ENCODE results near the gene CSNK1G3. TPM values are rescaled to one million over a fixed set of nuclear protein-coding genes. Genes with fewer than 3 reads are reported as not detected.

Gene CSNK1G3
- total RNA-seq, 1 experiment from 2014 or later = 21.6 TPM

DNA sequence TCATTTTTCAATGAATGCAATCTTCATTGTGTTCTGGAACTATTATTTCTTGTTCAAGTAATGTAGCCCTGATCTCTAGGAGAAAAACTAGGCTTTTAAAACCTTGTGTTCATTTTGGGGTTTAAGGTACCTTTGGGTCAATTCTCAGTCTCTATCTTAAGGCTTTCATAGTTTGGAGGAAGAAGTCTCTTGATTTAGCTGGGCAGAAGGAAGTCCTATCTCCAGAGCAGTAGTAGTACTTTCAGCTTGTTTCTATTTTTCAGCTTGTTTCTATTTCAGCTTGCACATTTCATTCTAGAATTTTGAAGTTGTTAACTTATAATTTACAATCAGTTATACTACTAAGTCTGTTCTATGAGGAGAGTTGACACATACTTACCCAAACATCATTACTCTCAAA is 15.2 kb downstream of the CSNK1G3 start:
- intact Hi-C loops (cut with micrococcal nuclease) = no loop called here
- H3F3A ChIP-seq (ENCODE audit: low read length, unreplicated experiment) = no peaks in the 10 kb centered on the region
- no peak overlapping the region for H3K4me3 ChIP-seq (ENCODE audit: low read length)
- no TSS peak for BruUV-seq (replicated peaks)
- H3K9ac ChIP-seq (ENCODE audit: low read length) = no peak overlapping the region
- H3K79me2 ChIP-seq (ENCODE audit: low read length) = peaks cover 67% of the 10 kb centered on the region
- TF ChIP-seq EZH2phosphoT487 (IDR thresholded peaks at IDR 0.05; ENCODE audit: borderline replicate concordance, low read length) (no peak), EZH2 (IDR thresholded peaks at IDR 0.05; ENCODE audit: low read length, unreplicated experiment) (no peak)
- TF ChIP-seq, protein P1, sequence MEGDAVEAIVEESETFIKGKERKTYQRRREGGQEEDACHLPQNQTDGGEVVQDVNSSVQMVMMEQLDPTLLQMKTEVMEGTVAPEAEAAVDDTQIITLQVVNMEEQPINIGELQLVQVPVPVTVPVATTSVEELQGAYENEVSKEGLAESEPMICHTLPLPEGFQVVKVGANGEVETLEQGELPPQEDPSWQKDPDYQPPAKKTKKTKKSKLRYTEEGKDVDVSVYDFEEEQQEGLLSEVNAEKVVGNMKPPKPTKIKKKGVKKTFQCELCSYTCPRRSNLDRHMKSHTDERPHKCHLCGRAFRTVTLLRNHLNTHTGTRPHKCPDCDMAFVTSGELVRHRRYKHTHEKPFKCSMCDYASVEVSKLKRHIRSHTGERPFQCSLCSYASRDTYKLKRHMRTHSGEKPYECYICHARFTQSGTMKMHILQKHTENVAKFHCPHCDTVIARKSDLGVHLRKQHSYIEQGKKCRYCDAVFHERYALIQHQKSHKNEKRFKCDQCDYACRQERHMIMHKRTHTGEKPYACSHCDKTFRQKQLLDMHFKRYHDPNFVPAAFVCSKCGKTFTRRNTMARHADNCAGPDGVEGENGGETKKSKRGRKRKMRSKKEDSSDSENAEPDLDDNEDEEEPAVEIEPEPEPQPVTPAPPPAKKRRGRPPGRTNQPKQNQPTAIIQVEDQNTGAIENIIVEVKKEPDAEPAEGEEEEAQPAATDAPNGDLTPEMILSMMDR (conservative IDR thresholded peaks at IDR 0.05; ENCODE audit: low read depth, low read length) = no peak
- no peaks in the 10 kb centered on the region for H3K36me3 ChIP-seq (ENCODE audit: low read depth, low read length)
- H3K27ac ChIP-seq (ENCODE audit: low read length) = no peak overlapping the region
- H3K9me3 ChIP-seq (ENCODE audit: low read length) = no peaks in the 10 kb centered on the region
- H4K20me1 ChIP-seq (ENCODE audit: low read length) = no peaks in the 10 kb centered on the region
- H3K9me2 ChIP-seq (replicated peaks; ENCODE audit: low read length) = no peaks in the 10 kb centered on the region
- no peaks in the 10 kb centered on the region for H3K27me3 ChIP-seq (ENCODE audit: low read length)
- ChIA-PET POLR2A (ENCODE audit: unreplicated experiment) (no interaction called here), CTCF (no interaction called here)
- no peak overlapping the region for H3K4me2 ChIP-seq (ENCODE audit: low read length)
- no peaks in the 10 kb centered on the region for H3K4me1 ChIP-seq (ENCODE audit: insufficient read depth, low read length)
- DNase-seq = no peak
- no peak for ATAC-seq
- no peak overlapping the region for H2AFZ ChIP-seq (ENCODE audit: low read length)

DNA sequence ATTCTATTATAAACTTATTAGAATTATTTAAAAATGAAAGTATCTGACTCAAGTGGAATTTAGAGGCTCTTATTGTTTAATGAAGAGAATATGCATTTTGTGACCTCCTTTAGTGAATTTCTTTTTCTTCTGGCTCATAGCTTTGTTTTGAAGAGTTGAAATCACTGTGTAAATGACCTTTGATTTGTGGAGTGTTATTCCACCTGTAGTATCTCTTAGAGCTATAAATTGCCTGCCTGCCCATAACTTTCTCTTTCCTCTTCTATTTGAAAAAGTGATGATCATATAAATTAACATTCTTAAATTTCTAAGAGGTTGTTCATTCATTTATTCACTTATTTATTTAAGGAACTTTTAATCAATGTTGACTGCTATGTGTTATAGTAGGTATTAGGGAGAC is 16.1 kb downstream of the CSNK1G3 start:
- H3K4me1 ChIP-seq (ENCODE audit: insufficient read depth, low read length) = no peaks in the 10 kb centered on the region
- H3K4me3 ChIP-seq (ENCODE audit: low read length) = no peak overlapping the region
- no peak overlapping the region for H3K27ac ChIP-seq (ENCODE audit: low read length)
- no TSS peak for BruUV-seq (replicated peaks)
- POLR2A ChIA-PET (ENCODE audit: unreplicated experiment) = no interaction called here
- peaks cover 59% of the 10 kb centered on the region for H3K79me2 ChIP-seq (ENCODE audit: low read length)
- no peaks in the 10 kb centered on the region for H3F3A ChIP-seq (ENCODE audit: low read length, unreplicated experiment)
- TF ChIP-seq, protein P1 (conservative IDR thresholded peaks at IDR 0.05; ENCODE audit: low read depth, low read length) = no peak
- TF ChIP-seq EZH2phosphoT487 (IDR thresholded peaks at IDR 0.05; ENCODE audit: borderline replicate concordance, low read length) (no peak), EZH2 (IDR thresholded peaks at IDR 0.05; ENCODE audit: low read length, unreplicated experiment) (no peak)
- H3K9ac ChIP-seq (ENCODE audit: low read length) = no peak overlapping the region
- no peak overlapping the region for H2AFZ ChIP-seq (ENCODE audit: low read length)
- no peaks in the 10 kb centered on the region for H3K36me3 ChIP-seq (ENCODE audit: low read depth, low read length)
- no peak overlapping the region for H3K4me2 ChIP-seq (ENCODE audit: low read length)
- DNase-seq = no peak
- intact Hi-C loops (cut with micrococcal nuclease) = no loop called here
- CTCF ChIA-PET = no interaction called here
- no peaks in the 10 kb centered on the region for H3K9me2 ChIP-seq (replicated peaks; ENCODE audit: low read length)
- H3K27me3 ChIP-seq (ENCODE audit: low read length) = no peaks in the 10 kb centered on the region
- no peaks in the 10 kb centered on the region for H3K9me3 ChIP-seq (ENCODE audit: low read length)
- ATAC-seq = no peak
- no peaks in the 10 kb centered on the region for H4K20me1 ChIP-seq (ENCODE audit: low read length)

DNA sequence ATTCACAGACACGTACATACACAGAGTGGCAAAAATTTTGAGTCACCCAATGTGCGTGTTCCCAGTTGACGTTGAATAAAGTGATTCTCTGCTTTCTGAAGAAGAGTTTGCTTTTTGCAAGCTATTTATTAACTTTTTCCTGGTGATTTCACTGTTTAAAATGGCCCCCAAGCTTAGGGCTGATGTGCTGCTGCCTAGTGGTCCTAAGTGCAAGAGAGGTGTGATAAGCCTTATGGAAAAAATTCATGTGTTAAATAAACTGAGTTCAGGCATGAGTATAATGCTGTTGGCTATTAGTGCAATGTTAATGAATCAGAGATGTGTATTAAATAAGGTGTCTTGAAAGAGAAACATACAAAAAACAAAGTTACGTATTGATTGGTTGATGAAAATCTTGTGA is 16.9 kb downstream of the CSNK1G3 start:
- intact Hi-C loops (cut with micrococcal nuclease) = no loop called here
- CTCF ChIA-PET = no interaction called here
- TF ChIP-seq EZH2phosphoT487 (IDR thresholded peaks at IDR 0.05; ENCODE audit: borderline replicate concordance, low read length) (no peak), EZH2 (IDR thresholded peaks at IDR 0.05; ENCODE audit: low read length, unreplicated experiment) (no peak)
- TF ChIP-seq, protein P1 (conservative IDR thresholded peaks at IDR 0.05; ENCODE audit: low read depth, low read length) = no peak

More for the DNA sequence above, 16.9 kb downstream of the CSNK1G3 start:
- no peak overlapping the region for H3K4me2 ChIP-seq (ENCODE audit: low read length)
- no peaks in the 10 kb centered on the region for H4K20me1 ChIP-seq (ENCODE audit: low read length)
- no peak overlapping the region for H3K9ac ChIP-seq (ENCODE audit: low read length)
- no peak overlapping the region for H2AFZ ChIP-seq (ENCODE audit: low read length)
- no TSS peak for BruUV-seq (replicated peaks)
- no peak overlapping the region for H3K27ac ChIP-seq (ENCODE audit: low read length)
- POLR2A ChIA-PET (ENCODE audit: unreplicated experiment) = no interaction called here
- no peaks in the 10 kb centered on the region for H3K4me1 ChIP-seq (ENCODE audit: insufficient read depth, low read length)
- no peaks in the 10 kb centered on the region for H3F3A ChIP-seq (ENCODE audit: low read length, unreplicated experiment)
- peaks cover 53% of the 10 kb centered on the region for H3K79me2 ChIP-seq (ENCODE audit: low read length)
- DNase-seq (no peak), ATAC-seq (no peak)
- no peak overlapping the region for H3K4me3 ChIP-seq (ENCODE audit: low read length)
- H3K9me3 ChIP-seq (ENCODE audit: low read length) = no peaks in the 10 kb centered on the region
- no peaks in the 10 kb centered on the region for H3K36me3 ChIP-seq (ENCODE audit: low read depth, low read length)
- no peaks in the 10 kb centered on the region for H3K27me3 ChIP-seq (ENCODE audit: low read length)
- no peaks in the 10 kb centered on the region for H3K9me2 ChIP-seq (replicated peaks; ENCODE audit: low read length)
